HG03175 (cell line): ENCODE data around the gene HOXC6.

Experiments
- ATAC-seq: cut with Tn5 transposase; IDR thresholded peaks from one replicate; pipeline ENCODE4 v1.9.1; 2021; ENCODE audit warnings: mild to moderate bottlenecking, moderate library complexity; ENCODE audit not compliant: unreplicated experiment

The HOXC6 gene

GRCh38 chr12:54001283-54002187 lies 26.7 kb upstream of the HOXC6 start:
- no peak for ATAC-seq

- no peak for ATAC-seq
These were observed 25.8 kb upstream of the HOXC6 start for GRCh38 chr12:54002278-54002914.

GRCh38 chr12:54002915-54003389 lies 25.3 kb upstream of the HOXC6 start:
- ATAC-seq, result no peak

GRCh38 chr12:54003625-54004024 lies 24.6 kb upstream of the HOXC6 start:
- ATAC-seq, result no peak

GRCh38 chr12:54004063-54004840 lies 24.0 kb upstream of the HOXC6 start:
- no peak for ATAC-seq

GRCh38 chr12:54004841-54005530 lies 23.3 kb upstream of the HOXC6 start:
- ATAC-seq, result no peak

- ATAC-seq, result no peak
These were observed 22.7 kb upstream of the HOXC6 start for GRCh38 chr12:54005531-54005852.

- ATAC-seq, result peak; percentile 57
These were observed 22.2 kb upstream of the HOXC6 start for GRCh38 chr12:54005853-54006558.

GRCh38 chr12:54006559-54007220 lies 21.6 kb upstream of the HOXC6 start:
- ATAC-seq, result no peak

GRCh38 chr12:54007538-54008259 lies 20.5 kb upstream of the HOXC6 start:
- ATAC-seq, result no peak

GRCh38 chr12:54008260-54008552 lies 20.0 kb upstream of the HOXC6 start:
- no peak for ATAC-seq

GRCh38 chr12:54009171-54010052 lies 18.8 kb upstream of the HOXC6 start:
- ATAC-seq, result no peak

- no peak for ATAC-seq
These were observed 17.9 kb upstream of the HOXC6 start for GRCh38 chr12:54010053-54010971.

GRCh38 chr12:54010972-54011664 lies 17.1 kb upstream of the HOXC6 start:
- ATAC-seq, result no peak

GRCh38 chr12:54011665-54012532 lies 16.3 kb upstream of the HOXC6 start:
- ATAC-seq, result no peak
